ENCODE measurements around the gene MACROD1.

MACROD1 gene

DNA sequence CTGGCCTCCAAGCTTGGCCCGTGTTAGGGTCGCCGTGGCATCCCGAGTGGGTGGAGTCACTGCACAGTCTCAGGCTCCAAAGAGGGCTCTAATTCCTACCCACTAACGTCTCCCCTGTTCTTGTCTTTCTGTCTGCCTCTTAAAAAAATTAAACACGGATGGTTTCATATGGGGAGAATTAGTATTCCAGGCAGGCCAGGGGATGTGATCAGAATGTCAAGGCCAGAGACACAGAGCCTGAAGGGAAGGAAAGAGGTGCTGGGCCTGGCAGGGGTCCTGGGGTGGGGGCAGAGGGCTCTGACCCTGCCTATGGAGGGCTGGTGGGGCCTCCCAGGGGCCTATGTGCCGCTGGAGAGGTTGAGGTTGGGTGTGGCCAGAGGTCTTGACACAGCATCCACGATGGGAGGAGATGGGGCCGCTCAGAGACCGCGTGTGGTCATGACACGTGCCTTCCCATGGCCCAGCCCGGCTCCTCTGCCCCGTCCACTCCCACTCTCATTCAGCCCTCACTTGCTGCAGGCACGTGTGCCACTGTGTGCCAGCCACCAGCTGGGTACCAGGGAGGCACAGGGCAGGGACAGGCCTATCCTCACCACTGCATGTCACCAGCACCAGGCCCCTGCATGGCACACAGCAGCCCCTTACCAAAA lies 73.7 kb downstream of the MACROD1 start:
- no peak for DNase-seq (ENCODE audit: low read depth)

DNA sequence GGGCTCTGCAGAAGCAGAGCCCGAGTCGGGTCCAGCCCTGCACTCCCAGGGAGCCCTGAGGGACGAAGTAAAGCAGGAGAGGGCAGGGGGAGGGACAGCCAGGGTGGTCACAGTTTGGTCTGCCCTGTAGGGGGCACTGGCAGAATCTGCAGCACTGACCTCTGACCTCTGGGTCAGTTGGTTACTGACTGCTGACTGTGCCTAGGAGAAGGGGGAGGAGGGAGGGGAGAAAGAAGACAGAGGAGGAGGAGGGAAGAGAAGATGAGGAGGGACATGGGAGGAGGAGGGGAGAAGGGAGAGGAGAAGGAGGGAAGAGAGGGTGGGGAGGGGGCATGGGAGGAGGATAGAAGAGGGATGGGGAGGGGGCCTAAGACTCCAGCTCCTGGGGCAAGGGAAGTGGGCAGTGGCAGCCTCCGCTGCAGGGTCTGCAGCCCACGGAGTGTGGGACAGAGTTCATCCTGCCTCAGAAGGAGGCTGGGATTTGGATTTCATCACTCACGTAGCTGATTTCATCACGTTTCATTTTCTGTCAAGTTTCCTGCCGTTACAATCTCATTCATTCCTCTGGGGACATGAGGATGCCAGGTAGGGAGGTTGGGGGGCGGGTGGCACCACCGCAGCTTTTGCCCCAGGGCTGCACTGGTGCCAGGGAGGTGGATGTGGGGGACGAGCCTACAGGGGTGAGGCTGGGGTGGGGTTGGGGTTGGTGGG lies 75.0 kb downstream of the MACROD1 start:
- no peak for DNase-seq (ENCODE audit: low read depth)

DNA sequence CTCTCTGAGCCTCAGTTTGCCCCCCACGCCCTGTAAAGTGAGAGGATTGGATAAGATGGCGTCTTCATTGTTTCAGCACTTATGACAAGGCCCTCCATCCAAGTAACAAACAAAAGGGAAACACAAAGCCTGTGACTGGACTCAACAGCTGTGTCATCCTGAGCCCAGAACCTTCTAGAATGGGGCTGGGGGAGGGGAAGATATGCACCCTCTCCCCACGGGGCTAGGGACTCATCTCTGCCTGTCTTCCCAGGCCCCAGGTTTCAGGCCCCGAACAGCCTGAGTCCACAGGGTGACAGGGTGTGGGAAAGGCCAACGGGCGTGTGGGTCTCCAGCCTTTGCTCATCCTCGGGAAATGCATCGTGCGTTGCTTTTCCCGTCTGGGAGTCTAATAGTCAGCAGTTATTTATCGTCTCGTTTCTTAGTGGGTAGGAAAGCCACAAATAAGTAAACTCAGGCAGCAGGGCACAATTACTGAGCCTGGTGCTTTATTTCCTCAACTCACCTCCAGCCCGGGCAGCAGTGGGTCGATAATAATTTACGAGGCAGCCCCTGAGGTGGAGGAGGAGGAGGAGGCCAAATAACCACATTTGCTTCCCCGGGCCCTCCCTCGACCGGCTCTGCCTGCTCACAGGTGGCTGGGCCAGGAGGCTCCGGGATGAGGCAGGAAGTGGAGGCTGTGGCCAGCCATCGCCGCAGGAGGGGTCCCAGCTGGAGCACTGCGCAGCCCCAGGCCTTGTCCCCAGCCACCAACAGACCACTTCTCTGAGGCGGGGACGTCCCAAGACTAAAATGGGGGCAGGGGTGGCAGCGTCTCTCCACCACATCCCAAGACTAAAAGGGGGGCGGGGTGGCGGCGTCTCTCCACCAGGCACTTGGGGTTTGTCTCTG lies 75.8 kb downstream of the MACROD1 start:
- no peak for DNase-seq (ENCODE audit: low read depth)

DNA sequence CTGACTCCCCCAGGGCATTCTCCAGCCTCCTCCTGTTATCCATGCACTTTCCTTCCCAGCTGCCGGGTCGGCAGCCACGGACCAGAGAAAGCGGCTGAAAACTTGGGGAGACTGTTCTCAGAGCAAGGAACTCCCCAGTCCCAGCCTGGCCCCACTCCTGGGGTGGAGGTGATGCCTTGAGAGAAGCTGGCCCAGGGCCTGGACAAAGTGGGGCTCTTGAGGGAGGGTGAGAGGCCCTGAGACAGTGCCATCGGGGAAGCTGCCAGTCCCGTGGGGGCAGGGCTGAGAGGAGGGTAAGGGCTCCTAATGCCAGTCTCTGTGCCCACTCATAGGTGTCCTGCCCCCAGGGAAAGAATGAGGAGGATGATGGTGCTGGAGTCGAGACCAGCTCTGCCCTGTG lies 76.4 kb downstream of the MACROD1 start:
- no peak for DNase-seq (ENCODE audit: low read depth)

DNA sequence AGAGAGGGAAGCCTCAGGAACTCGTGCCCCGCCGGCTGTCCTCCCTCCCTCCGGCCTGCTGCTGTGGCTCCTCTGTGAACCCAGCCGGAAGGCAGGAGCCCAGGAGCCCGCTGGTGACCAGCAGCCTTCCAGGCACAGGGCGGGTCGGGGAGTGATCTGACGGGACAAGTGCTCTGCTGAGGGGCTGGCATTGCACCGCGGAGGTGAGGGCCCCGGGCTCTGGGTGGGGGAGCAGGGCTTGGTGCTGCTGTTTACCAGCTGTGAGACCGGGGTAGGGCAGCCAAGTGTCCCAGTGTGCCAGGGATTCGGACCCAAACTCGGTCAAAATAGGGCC lies 76.9 kb downstream of the MACROD1 start:
- DNase-seq (ENCODE audit: low read depth): no peak

DNA sequence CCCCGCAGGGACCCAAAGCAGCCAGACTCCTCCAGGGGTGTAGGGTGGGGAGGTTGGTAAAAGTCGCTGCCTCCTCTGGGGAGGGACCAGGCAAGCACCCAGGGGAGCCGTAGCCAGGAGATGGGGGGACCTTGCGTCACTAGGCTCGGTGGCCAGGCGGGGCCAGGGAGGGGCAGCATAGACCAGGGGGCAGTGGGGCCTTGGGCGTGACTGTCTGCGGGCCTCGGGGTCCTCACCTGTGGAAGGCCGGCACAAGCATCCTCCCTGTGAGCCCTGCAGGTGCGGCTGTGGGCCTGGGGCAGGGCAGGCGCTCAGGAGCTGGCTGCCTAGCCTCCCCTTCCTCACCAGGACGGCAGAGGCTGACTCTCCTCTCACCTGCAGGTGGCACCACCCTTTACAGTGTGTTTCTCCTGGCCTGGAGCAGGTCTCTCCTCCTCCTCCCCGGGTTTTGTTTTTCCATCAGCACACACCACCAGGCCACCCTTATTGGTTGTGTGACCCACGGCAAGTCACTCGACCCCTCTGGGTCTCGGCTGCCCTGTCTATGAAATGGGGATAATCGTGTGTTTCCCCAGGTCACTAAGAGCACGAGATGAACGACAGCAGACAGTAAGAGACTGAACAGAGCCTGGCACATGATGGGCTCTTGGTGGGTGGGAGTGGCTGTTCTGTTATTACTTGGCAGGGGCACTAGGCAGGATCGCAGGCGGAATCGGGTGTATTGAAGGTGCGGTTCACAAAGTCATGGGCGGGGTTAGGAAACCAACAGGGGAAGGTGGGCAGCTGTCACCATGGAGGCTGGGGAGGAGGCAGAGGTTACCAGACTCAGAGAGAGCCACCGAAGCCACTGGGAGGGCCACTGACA lies 77.5 kb downstream of the MACROD1 start:
- no peak for DNase-seq (ENCODE audit: low read depth)

DNA sequence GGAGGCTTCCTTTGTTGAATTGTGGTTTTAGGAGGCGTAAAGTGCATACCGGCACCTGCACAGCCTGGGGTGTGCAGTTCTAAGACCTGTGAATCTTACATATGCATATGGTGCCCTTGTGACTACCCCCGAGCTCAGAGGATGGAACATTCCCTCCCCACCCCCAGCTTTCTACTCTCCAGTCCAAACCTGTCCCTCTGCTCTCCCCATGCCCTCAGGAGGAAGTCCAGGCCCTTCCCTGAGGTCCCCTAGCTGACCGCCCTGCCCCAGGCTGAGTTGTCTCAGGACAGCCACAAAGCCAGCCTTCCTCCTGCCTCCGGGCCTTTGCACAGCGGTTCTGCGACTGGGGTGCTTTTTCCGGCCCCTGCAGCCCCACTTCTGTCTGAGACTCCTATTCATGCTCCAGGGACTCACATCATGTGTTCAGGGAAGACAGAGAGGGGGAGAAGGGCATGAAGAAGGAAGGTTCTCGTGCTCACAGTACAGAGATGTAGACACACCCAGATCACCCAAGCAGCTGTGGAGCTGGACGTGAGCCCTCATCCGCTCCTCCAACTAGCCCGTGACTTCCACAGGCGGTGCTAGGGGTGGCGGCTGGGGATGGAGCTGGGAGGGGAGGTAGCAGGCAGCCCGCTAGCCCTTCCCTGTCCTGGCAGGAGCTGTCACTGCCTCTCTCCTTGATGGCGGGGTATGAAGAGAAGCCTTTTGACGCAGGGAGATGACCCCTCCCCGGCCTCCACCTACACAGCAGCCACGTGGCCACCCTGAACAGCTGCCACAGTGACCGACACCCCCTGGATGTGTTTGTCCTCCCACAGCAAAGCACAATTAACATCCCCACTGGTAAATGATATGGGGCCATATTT lies 79.4 kb downstream of the MACROD1 start:
- DNase-seq (ENCODE audit: low read depth): no peak

DNA sequence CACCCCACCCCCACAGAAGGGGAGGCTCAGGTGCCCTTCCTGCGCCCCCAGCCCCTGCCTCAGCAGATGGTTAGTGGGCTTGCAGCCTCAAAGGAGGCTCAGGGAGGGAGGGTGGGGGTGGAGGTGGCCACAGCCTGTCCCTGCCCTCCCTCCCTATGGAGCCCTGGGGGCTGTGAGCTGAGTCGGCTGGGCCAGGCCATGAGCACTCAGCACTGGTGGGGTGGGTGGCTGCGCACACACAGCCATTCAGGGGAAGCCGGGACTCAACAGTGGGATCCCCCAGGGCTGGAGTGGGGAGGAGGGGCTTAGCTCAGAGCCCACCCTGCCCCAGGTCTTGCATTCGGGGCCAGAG lies 80.0 kb downstream of the MACROD1 start:
- no peak for DNase-seq (ENCODE audit: low read depth)

DNA sequence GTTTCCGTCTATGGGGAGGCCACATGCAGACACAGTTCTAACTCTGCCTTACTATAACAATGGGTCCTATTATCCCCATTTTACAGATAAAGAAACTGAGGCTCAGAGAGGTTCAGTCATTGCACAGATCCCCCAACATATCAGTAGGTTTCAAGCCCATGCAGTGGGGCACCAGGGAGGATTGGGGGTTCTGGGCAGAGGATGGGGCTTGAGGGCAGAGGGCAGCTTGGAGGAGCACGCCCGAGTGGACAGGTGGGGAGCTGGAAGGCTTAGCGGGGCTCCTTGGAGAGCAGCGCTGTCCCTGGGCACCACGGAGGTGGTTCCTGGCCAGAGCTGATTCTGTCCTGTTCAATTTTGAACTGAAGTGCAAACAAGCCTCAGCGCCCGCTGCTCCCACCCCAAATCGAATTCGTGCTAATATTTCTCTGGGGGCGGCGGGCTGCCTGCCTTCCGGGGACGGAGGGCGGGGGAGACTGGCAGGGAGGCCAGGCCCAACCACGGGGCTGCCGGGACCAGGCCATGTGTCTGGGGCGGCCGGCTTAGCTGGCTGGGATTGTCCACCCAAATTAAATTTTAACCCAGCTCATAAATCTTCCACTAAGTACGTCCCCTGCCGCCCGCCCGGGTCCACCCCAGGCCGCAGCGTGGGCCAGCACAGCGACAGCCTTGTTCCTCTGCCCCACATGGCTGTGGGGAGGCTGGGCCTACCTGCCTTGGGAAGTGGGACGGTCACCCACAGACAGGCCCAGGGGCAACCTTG lies 80.8 kb downstream of the MACROD1 start:
- DNase-seq (ENCODE audit: low read depth): no peak

- DNase-seq (ENCODE audit: low read depth): no peak
Measured at GRCh38 chr11:64084146-64084950, 81.6 kb downstream of the MACROD1 start.

- DNase-seq (ENCODE audit: low read depth): no peak
Measured at GRCh38 chr11:64083398-64084080, 82.4 kb downstream of the MACROD1 start.

DNA sequence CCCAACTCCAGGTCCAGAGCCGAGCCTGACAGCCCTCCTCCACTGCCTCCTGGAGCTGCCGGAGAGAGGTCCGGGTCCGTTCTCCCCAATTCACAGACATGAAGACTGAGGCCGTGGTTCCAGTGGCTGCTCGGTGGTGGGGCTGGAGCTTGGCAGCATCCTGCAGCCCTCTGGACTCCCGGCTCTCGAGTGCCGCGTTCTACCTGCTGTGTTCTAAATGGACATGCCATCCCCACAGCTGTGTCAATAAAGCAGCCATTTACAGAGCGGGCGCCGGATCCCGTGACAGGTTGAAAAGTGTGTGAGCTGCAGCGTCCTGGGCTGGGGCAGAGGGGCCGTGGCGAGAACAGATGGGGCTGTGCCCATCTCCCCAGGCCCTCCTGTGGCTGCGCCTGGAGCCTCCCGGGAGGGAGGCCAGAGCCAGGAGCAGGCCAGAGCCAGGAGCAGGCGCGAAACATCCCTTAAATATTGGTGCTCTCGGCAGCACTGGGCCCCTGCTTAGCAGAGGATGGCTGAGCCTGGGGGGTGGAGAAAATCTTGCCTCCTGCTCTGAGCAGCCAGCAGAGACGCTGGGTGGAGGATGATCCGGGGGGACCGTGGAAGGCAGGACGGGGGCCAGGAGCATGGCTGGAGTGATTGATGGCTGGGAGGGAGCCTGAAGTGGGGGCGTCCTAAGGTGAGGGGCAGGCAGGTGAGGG lies 84.0 kb downstream of the MACROD1 start:
- DNase-seq (ENCODE audit: low read depth): no peak

GRCh38 chr11:64080390-64080789 lies 85.5 kb downstream of the MACROD1 start:
- DNase-seq (ENCODE audit: low read depth): no peak

GRCh38 chr11:64078905-64079304 lies 87.0 kb downstream of the MACROD1 start:
- DNase-seq (ENCODE audit: low read depth): no peak

- DNase-seq (ENCODE audit: low read depth): no peak
Measured at GRCh38 chr11:64078284-64078683, 87.6 kb downstream of the MACROD1 start.

- no peak for DNase-seq (ENCODE audit: low read depth)
Measured at GRCh38 chr11:64077607-64078006, 88.3 kb downstream of the MACROD1 start.

GRCh38 chr11:64076758-64077157 lies 89.2 kb downstream of the MACROD1 start:
- DNase-seq (ENCODE audit: low read depth): no peak

DNA sequence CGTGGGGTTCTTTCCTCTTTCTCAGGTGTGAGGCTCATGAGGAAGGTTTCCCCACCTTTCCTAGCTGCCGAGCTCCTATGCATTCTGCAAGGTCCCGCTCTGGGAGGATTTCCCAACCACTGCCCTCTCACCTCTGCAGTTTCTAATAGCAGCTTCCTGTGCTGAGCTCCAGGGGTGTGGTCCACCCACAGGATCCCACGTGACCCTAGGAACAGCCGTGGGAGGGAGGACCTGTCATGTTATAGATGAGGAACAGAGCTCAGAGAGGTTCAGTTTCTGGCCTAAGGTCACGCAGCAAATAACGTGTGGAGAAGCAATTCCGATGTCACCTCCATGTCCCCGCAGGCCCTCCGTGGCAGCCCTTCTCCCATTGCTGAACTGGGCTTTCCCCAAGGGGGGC lies 91.7 kb downstream of the MACROD1 start:
- no peak for DNase-seq (ENCODE audit: low read depth)

Data from CMK (cell line).